GM21367 (cell line): ENCODE data around the gene IPMK.
"Not testable (repeated sequence)": the region's sequence is repeated elsewhere in the genome, so short reads cannot be mapped to it uniquely, and the experiment has no call there.

Source experiments
- ATAC-seq: cut with Tn5 transposase; IDR thresholded peaks from one replicate; pipeline ENCODE4 v1.9.1; 2021; ENCODE audit not compliant: unreplicated experiment

The IPMK gene

DNA sequence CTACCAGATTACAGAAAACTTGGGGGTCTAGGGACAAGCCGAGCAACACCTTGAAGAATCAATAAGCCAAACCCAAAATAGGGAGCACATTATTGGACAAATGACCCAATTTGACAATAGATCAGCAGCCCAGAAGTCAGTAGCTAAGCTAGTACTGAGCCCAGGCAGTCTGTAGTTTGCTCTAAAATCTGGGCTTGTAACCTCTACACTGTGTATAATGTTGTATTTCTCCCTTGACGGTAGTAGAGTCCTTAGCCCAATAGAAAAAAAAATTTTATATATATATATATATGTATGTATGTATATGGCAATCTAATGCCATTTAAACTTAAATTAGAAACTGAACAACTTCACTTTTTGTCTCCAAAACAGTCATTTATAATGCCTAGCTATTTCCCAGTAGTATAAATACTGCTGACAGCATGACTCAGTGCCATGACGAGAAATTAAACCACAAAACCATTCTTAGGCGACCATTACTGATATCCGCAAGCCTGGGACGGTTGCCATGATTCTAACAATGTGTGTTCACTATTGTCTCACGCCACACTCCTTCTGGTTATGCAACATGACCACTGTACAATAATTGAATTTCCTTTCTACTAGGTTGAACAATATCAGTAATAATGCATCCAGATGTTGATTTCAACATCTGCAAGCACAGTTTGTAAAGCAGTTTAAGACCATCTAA is 110.5 kb downstream of the IPMK start:
- ATAC-seq: no peak

- not testable (repeated sequence) for ATAC-seq
Measured at GRCh38 chr10:58155941-58156340, 111.8 kb downstream of the IPMK start.

- ATAC-seq: no peak
Measured at GRCh38 chr10:58153751-58154150, 113.9 kb downstream of the IPMK start.

DNA sequence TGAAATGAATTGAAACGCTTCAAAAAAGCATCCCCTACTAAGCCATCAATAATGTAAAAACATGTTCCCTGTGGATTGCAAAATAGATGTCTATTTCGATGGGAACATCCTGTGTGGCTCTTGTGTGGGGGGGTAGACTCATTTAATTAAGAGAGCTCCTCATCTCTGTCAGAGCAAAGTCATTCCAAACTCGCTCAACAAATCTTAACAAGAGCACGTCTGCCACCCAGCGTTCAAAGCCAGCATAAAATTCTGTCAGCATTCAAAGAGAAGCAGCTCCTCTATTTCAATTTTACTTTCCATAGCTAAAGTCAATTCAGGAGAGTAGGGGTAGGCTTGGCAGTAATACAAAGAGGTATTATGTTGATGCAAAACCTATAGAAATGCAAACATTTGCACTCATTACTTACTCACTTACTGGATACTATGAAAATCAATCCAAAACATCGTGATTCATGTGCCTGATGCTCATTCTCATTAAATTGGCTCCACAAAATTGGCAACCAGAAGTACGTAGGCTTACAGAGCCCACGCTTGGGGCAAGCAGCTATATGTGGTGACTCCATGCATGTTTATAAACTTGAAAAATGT is 114.9 kb downstream of the IPMK start:
- peak; percentile 76 for ATAC-seq

- no peak for ATAC-seq
Measured at GRCh38 chr10:58150290-58150689, 117.4 kb downstream of the IPMK start.

DNA sequence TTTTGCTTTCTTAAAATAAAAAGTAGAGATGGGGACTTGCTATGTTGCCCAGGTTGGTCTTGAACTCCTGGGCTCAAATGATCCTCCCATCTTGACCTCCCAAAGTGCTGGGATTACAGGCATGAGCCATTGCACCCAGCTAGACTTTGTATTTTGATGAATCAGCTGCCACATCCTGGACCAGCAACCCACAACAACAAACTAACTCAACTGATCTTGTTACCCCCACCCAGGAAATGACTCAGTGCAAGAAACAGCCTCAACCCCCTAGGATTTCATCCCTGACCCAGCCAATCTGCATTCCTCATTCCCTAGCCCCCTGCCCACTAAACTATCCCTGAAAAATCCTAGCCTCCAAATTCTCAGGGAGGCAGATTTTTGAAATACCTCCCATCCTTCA is 123.8 kb downstream of the IPMK start:
- no peak for ATAC-seq
